ENCODE measurements around the gene DGKG.

The DGKG gene

GRCh38 chr3:186099178-186099577, 262.9 kb downstream of the DGKG start:
- FAIRE-seq = no peak

DNA sequence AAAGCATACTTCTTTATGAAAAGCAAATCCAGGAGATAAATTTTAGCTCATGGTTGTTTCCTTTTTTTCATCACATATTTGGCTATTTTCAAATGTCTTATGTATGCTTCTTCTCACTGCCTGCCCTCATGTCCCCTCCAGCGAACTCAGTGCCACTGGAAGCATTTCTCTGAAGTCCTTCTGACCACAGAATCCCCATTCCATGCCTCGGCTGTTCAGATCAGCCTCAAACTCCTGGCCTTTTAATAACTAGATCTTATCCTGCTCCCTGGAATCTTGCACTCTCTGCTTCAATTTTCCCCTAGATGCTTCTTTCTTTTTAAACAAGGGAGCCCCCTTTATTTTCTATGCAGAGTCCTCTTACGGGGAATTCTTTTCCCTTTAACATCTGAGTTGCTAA, 263.3 kb downstream of the DGKG start:
- FAIRE-seq = no peak

DNA sequence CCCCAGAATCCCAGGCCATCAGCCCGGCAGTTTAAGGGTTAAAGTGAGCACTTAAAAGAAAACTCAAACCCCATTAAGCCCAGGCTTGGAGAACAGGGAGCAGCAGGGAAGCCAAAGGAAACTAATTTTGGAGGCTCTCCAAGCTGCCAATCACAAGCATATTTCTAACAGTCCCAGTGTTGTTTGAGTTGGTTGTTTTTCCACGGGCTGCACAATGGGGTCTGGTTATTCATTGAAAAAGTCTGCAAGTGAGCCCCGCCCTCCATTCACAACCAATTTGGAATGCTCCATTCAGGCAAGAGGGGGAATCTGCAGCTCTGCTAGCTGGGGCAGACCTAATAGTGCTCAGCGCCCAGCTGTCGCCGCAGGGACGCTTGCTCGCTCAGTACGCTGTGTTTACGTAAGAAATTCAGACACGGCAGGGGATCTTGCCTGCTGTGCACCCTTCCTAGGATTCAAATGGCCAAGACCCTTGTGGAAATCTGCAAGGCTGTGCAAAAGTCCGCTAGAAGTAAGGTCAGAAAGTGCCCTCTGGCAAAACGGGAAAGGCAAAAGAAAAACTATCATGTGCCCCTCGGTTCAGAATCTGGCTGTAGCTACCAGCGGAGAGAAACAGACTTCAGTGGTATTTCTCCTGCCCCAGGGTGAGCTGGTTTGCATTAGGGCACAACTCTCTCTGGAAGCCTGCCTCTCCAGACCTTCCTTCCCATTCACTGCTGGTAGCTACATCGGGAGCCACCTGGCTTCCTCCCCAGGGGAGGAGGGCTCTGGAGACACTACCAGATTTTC, 264.2 kb downstream of the DGKG start:
- no peak for FAIRE-seq

DNA sequence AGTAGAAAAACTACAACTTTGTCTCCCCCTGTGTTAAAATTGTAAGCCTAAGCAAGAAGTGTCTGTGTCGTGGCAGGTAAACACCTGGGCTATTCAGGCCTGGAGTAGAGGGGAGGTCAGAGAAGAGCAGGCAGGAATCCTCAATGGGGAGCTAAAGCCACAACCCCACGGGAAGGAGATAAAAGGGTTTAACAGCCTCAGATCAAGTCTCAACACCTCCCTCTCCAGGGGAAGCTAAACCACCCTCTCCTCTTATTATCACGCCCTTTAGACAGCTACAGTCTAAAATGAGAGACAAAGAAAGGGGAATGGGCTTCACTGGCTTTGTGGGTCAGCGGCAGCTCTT, 264.7 kb downstream of the DGKG start:
- FAIRE-seq = no peak

Data from islet of Langerhans (tissue), 1 donor.